Lower leg skin (tissue), 4 donors: ENCODE results near the gene PLXDC2. TPM values are rescaled to one million over a fixed set of nuclear protein-coding genes. Genes with fewer than 3 reads are reported as not detected.

ENCODE experiments used
- DNase-seq, 2 donors: peaks; one replicate each; pipeline ENCODE4 v3.0.0-alpha.2; 2019; ENCODE audit warnings: low spot score in 2 of 2
- H3K4me3 ChIP-seq: fragments of 200-600 bp; sonication (generic); 2 replicates; pipeline ENCODE4 v1.5.1; 2017; ENCODE audit warnings: mild to moderate bottlenecking, low read depth; ENCODE audit not compliant: poor library complexity, severe bottlenecking
- CTCF ChIP-seq, 3 donors: fragments of 450-650 bp; IDR thresholded peaks; one replicate each; pipeline ENCODE4 v1.5.1; 2016; ENCODE audit warnings: antibody characterized with exemption in 3 of 3, mild to moderate bottlenecking in 3 of 3, moderate library complexity in 2 of 3
- POLR2A ChIP-seq, 2 donors: fragments of 450-650 bp; IDR thresholded peaks; one replicate each; pipeline ENCODE4 v1.6.1; 2016 to 2017; ENCODE audit warnings: antibody characterized with exemption in 2 of 2, mild to moderate bottlenecking in 1 of 2, moderate library complexity in 1 of 2
- WGBS, 2 donors: methylation state at CpG; one replicate each; pipeline ENCODE4 v1.1.5; 2018; 5-methylcytosine and 5-hydroxymethylcytosine counted together
- intact Hi-C: fragments of 100-400 bp; cut with DNase I; formaldehyde crosslinking; loops from one replicate; pipeline ENCODE4 v1.15.0; 2023; ENCODE audit warnings: low total_unique reads
- total RNA-seq, 4 donors: library from RNA; depleted of rRNA; stranded (reverse); fragments of >200 nt; gene quantifications; one replicate each; pipeline ENCODE4 v1.1.0, GENCODE V29; 2016

PLXDC2 gene
- total RNA-seq, 4 donors from 2014 or later, result 75.3 to 113 (median 95.3) TPM

GRCh38 chr10:19865676-19866075 lies 49.4 kb downstream of the PLXDC2 start:
- DNase-seq, result no peak
- intact Hi-C loops, result no loop called here
- H3K4me3 ChIP-seq, result no peak overlapping the region
- TF ChIP-seq POLR2A (IDR thresholded peaks at IDR 0.05) (no peak), CTCF (IDR thresholded peaks at IDR 0.05) (no peak)

- no peak for DNase-seq
- intact Hi-C loops, result no loop called here
- 98% methylated on average over 1 of the region's 1 CpG for WGBS, 2 donors
- TF ChIP-seq POLR2A (IDR thresholded peaks at IDR 0.05) (no peak), CTCF (IDR thresholded peaks at IDR 0.05) (no peak)
- no peak overlapping the region for H3K4me3 ChIP-seq
These were observed 53.1 kb downstream of the PLXDC2 start for GRCh38 chr10:19869370-19869769.

- peak in 1 of 2 donors; percentile 53 for DNase-seq
- intact Hi-C loops, result no loop called here
- no peak for TF ChIP-seq POLR2A (IDR thresholded peaks at IDR 0.05)
- TF ChIP-seq CTCF (IDR thresholded peaks at IDR 0.05), result no peak
- 59 to 60% methylated on average over 11 of the region's 11 CpGs for WGBS, 2 donors
- no peak overlapping the region for H3K4me3 ChIP-seq
These were observed 56.5 kb downstream of the PLXDC2 start for GRCh38 chr10:19872504-19873271.

GRCh38 chr10:19874190-19874589 lies 58.0 kb downstream of the PLXDC2 start:
- no peak for DNase-seq
- intact Hi-C loops, result no loop called here
- TF ChIP-seq POLR2A (IDR thresholded peaks at IDR 0.05), result no peak
- no peak for TF ChIP-seq CTCF (IDR thresholded peaks at IDR 0.05)
- H3K4me3 ChIP-seq, result no peak overlapping the region
- WGBS, 2 donors, result 92% methylated on average over 3 of the region's 3 CpGs

GRCh38 chr10:19874791-19875190 lies 58.6 kb downstream of the PLXDC2 start:
- WGBS, 2 donors, result 64 to 75% methylated on average over 9 of the region's 9 CpGs
- no peak for DNase-seq
- intact Hi-C loops, result no loop called here
- no peak overlapping the region for H3K4me3 ChIP-seq
- no peak for TF ChIP-seq CTCF (IDR thresholded peaks at IDR 0.05)
- no peak for TF ChIP-seq POLR2A (IDR thresholded peaks at IDR 0.05)

GRCh38 chr10:19876570-19876969 lies 60.3 kb downstream of the PLXDC2 start:
- DNase-seq, result no peak
- H3K4me3 ChIP-seq, result no peak overlapping the region
- TF ChIP-seq POLR2A (IDR thresholded peaks at IDR 0.05), result no peak
- no peak for TF ChIP-seq CTCF (IDR thresholded peaks at IDR 0.05)
- intact Hi-C loops, result no loop called here
- WGBS, 2 donors, result 50 to 61% methylated on average over 2 of the region's 2 CpGs
